Breast epithelium (tissue), 4 donors: ENCODE data around the gene NEGR1. TPM values are rescaled to one million over a fixed set of nuclear protein-coding genes. Genes with fewer than 3 reads are reported as not detected.
A peak's percentile ranks its signal among the peaks of the same experiment; 100 is the strongest.

Experiments
- DNase-seq, 2 donors: peaks; one replicate each; pipeline ENCODE4 v3.0.0-alpha.2; 2019; ENCODE audit warnings: low spot score in 2 of 2
- H3K27ac ChIP-seq, 2 donors: fragments of 200-600 bp; sonication (generic) in 1 of 2; one replicate each; pipeline ENCODE4 v1.5.1; 2016 to 2019; ENCODE audit warnings: mild to moderate bottlenecking in 1 of 2
- H3K27me3 ChIP-seq, 2 donors: fragments of 200-600 bp; sonication (generic) in 1 of 2; one replicate each; pipeline versions ENCODE4 v1.5.1 to v1.6.0; 2017 to 2019; ENCODE audit warnings: control low read depth in 1 of 2, mild to moderate bottlenecking in 1 of 2
- H3K36me3 ChIP-seq: fragments of 200-600 bp; one replicate; pipeline ENCODE4 v1.5.1; 2019
- H3K4me1 ChIP-seq, 2 donors: fragments of 200-600 bp; sonication (generic); one replicate each; pipeline ENCODE4 v1.5.1; 2016 to 2019; ENCODE audit warnings: control low read depth in 1 of 2
- H3K4me3 ChIP-seq, 3 donors: fragments of 200-600 bp; sonication (generic); 1 replicate in 2 of 3; 2 replicates in 1 of 3; pipeline ENCODE4 v1.5.1; 2016 to 2019; ENCODE audit warnings: mild to moderate bottlenecking in 3 of 3, moderate library complexity in 2 of 3
- H3K9me3 ChIP-seq, 2 donors: fragments of 200-600 bp; sonication (generic) in 1 of 2; one replicate each; pipeline ENCODE4 v1.5.1; 2016 to 2019; ENCODE audit warnings: control low read depth in 1 of 2
- CTCF ChIP-seq, 3 donors: fragments of 450-650 bp; IDR thresholded peaks; one replicate each; pipeline ENCODE4 v1.5.1; 2016 to 2017; ENCODE audit warnings: antibody characterized with exemption in 3 of 3, mild to moderate bottlenecking in 3 of 3, moderate library complexity in 3 of 3
- POLR2A ChIP-seq: fragments of 450-650 bp; IDR thresholded peaks from one replicate; pipeline ENCODE4 v1.6.1; 2016; ENCODE audit warnings: antibody characterized with exemption, mild to moderate bottlenecking, moderate library complexity
- POLR2AphosphoS5 ChIP-seq, 3 donors: sonication (generic); formaldehyde crosslinking; IDR thresholded peaks; one replicate each; pipeline ENCODE4 v1.6.1; 2017; ENCODE audit warnings: antibody characterized with exemption in 3 of 3
- intact Hi-C: fragments of 100-400 bp; cut with DNase I; formaldehyde crosslinking; loops from one replicate; pipeline ENCODE4 v1.15.1; 2023; ENCODE audit warnings: low total_unique reads
- total RNA-seq, 3 donors: library from RNA; depleted of rRNA; stranded (reverse); fragments of >200 nt; gene quantifications; one replicate each; pipeline ENCODE4 v1.1.0, GENCODE V29; 2016

Gene NEGR1
- total RNA-seq, 3 donors from 2014 or later: 5.6 to 33.3 (median 7.9) TPM

GRCh38 chr1:72060466-72061245, 221.7 kb downstream of the NEGR1 start:
- TF ChIP-seq CTCF (IDR thresholded peaks at IDR 0.05): no peak
- TF ChIP-seq POLR2A: no peak
- TF ChIP-seq POLR2AphosphoS5 (IDR thresholded peaks at IDR 0.05): no peak
- Histone ChIP-seq H3K36me3 (no peaks in the 10 kb centered on the region), H3K27me3 (no peaks in the 10 kb centered on the region)

GRCh38 chr1:72056516-72056915, 225.8 kb downstream of the NEGR1 start:
- Histone ChIP-seq H3K36me3 (no peaks in the 10 kb centered on the region), H3K4me3 (no peak overlapping the region), H3K9me3 (no peaks in the 10 kb centered on the region), H3K4me1 (no peaks in the 10 kb centered on the region), H3K27me3 (no peaks in the 10 kb centered on the region), H3K27ac (no peak overlapping the region)
- intact Hi-C loops: no loop called here
- no peak for TF ChIP-seq POLR2A
- TF ChIP-seq CTCF (IDR thresholded peaks at IDR 0.05): no peak
- no peak for TF ChIP-seq POLR2AphosphoS5 (IDR thresholded peaks at IDR 0.05)
- no peak for DNase-seq

More at GRCh38 chr1:72060466-72061245, 221.7 kb downstream of the NEGR1 start:
- no peak overlapping the region for H3K4me3 ChIP-seq
- H3K9me3 ChIP-seq: no peaks in the 10 kb centered on the region
- no peak overlapping the region for H3K27ac ChIP-seq
- intact Hi-C loops: no loop called here
- no peak for DNase-seq
- H3K4me1 ChIP-seq: no peaks in the 10 kb centered on the region

- no peaks in the 10 kb centered on the region for H3K27me3 ChIP-seq
- H3K9me3 ChIP-seq: no peaks in the 10 kb centered on the region
- no peak for TF ChIP-seq CTCF (IDR thresholded peaks at IDR 0.05)
- TF ChIP-seq POLR2AphosphoS5 (IDR thresholded peaks at IDR 0.05): no peak
- no peak for TF ChIP-seq POLR2A
- H3K4me1 ChIP-seq: no peaks in the 10 kb centered on the region
- no peak overlapping the region for H3K4me3 ChIP-seq
- no peaks in the 10 kb centered on the region for H3K36me3 ChIP-seq
- intact Hi-C loops: no loop called here
- H3K27ac ChIP-seq: no peak overlapping the region
- DNase-seq: no peak
These were observed 230.8 kb downstream of the NEGR1 start for GRCh38 chr1:72051538-72051937.

- Histone ChIP-seq H3K27ac (no peak overlapping the region), H3K27me3 (no peaks in the 10 kb centered on the region), H3K9me3 (no peaks in the 10 kb centered on the region), H3K4me1 (no peaks in the 10 kb centered on the region), H3K4me3 (no peak overlapping the region), H3K36me3 (no peaks in the 10 kb centered on the region)
- DNase-seq: no peak
- no peak for TF ChIP-seq CTCF (IDR thresholded peaks at IDR 0.05)
- no peak for TF ChIP-seq POLR2AphosphoS5 (IDR thresholded peaks at IDR 0.05)
- TF ChIP-seq POLR2A: no peak
- intact Hi-C loops: no loop called here
These were observed 231.8 kb downstream of the NEGR1 start for GRCh38 chr1:72050551-72050950.

- Histone ChIP-seq H3K4me1 (no peaks in the 10 kb centered on the region), H3K27me3 (no peaks in the 10 kb centered on the region), H3K4me3 (no peak overlapping the region), H3K36me3 (no peaks in the 10 kb centered on the region), H3K9me3 (no peaks in the 10 kb centered on the region), H3K27ac (no peak overlapping the region)
- DNase-seq: no peak
- intact Hi-C loops: no loop called here
- TF ChIP-seq POLR2A (no peak), CTCF (IDR thresholded peaks at IDR 0.05) (peak in 1 of 3 donors; percentile 20), POLR2AphosphoS5 (IDR thresholded peaks at IDR 0.05) (no peak)
These were observed 244.5 kb downstream of the NEGR1 start for GRCh38 chr1:72037745-72038343.
